H1 (cell line): ENCODE measurements around the gene UBE2G2. TPM values are rescaled to one million over a fixed set of nuclear protein-coding genes. Genes with fewer than 3 reads are reported as not detected.

ENCODE experiments used
- CTCF ChIA-PET: fragments of 300-600 bp; sonication (Branson Sonifier 250); formaldehyde crosslinking; loops from one replicate; lab custom pipeline; 2021; ENCODE audit not compliant: partially characterized antibody; lab: Charles Lee
- POLR2A ChIA-PET: fragments of 300-600 bp; sonication (Branson Sonifier 250); formaldehyde crosslinking; loops from one replicate; lab custom pipeline; 2021; ENCODE audit warnings: inconsistent platforms; ENCODE audit not compliant: partially characterized antibody; lab: Charles Lee
- DNase-seq, 2 experiments: peaks; one replicate each; pipeline versions ENCODE4 v3.0.0 to v3.0.0-alpha.2; 2010 to 2022; ENCODE audit warnings: low spot score in 2 of 2, low read depth in 1 of 2, mixed read lengths in 1 of 2
- FAIRE-seq: peaks from 2 replicates; lab custom pipeline; 2011; peaks lifted over from hg19 to GRCh38; lab: Jason Lieb, UNC
- H2AFZ ChIP-seq: 2 replicates; pipeline ENCODE4 v1.8.1; 2012; ENCODE audit warnings: low read length, inconsistent platforms
- H2AK5ac ChIP-seq: 2 replicates; pipeline ENCODE4 v1.6.1; 2013; ENCODE audit warnings: low read depth, low read length
- H2BK120ac ChIP-seq: replicated peaks from 2 replicates; pipeline ENCODE3; 2013; ENCODE audit warnings: low read depth, low read length, inconsistent platforms
- H2BK12ac ChIP-seq: 2 replicates; pipeline ENCODE4 v1.6.1; 2013; ENCODE audit warnings: low read depth, low read length
- H2BK15ac ChIP-seq: 2 replicates; pipeline ENCODE4 v1.6.1; 2013; ENCODE audit warnings: low read length
- H2BK20ac ChIP-seq: 2 replicates; pipeline ENCODE4 v1.6.1; 2013; ENCODE audit warnings: low read length
- H2BK5ac ChIP-seq: 2 replicates; pipeline ENCODE4 v1.6.1; 2013; ENCODE audit warnings: low read depth, low read length
- H3K14ac ChIP-seq: 2 replicates; pipeline ENCODE4 v1.6.1; 2013; ENCODE audit warnings: inconsistent platforms; ENCODE audit not compliant: insufficient read length
- H3K18ac ChIP-seq: 2 replicates; pipeline ENCODE4 v1.6.1; 2013; ENCODE audit warnings: low read length; ENCODE audit errors: extremely low read depth
- H3K23ac ChIP-seq: 2 replicates; pipeline ENCODE4 v1.6.1; 2013; ENCODE audit warnings: inconsistent platforms; ENCODE audit not compliant: insufficient read length
- H3K23me2 ChIP-seq: 2 replicates; pipeline ENCODE4 v1.6.1; 2013; ENCODE audit warnings: low read depth, low read length
- H3K27ac ChIP-seq: 2 replicates; pipeline ENCODE4 v1.6.1; 2011; ENCODE audit warnings: low read depth, low read length, inconsistent platforms
- H3K27me3 ChIP-seq, 4 experiments: replicated peaks in 1 of 4; 1 replicate in 1 of 4; 2 replicates in 3 of 4; pipeline versions ENCODE4 v1.6.1 to v1.8.1; 2011 to 2013; ENCODE audit warnings: low read length in 3 of 4, mild to moderate bottlenecking in 3 of 4, inconsistent platforms in 2 of 4, mixed read lengths in 2 of 4, moderate library complexity in 1 of 4; ENCODE audit not compliant: control insufficient read depth in 3 of 4, insufficient read depth in 3 of 4; ENCODE audit errors: extremely low read depth in 1 of 4
- H3K36me3 ChIP-seq, 4 experiments: 2 replicates each; pipeline versions ENCODE4 v1.6.1 to v1.8.1; 2011 to 2013; ENCODE audit warnings: mild to moderate bottlenecking in 4 of 4, low read length in 3 of 4, moderate library complexity in 2 of 4, control low read depth in 1 of 4, inconsistent platforms in 1 of 4; ENCODE audit not compliant: insufficient read depth in 4 of 4, control insufficient read depth in 2 of 4
- H3K4ac ChIP-seq: replicated peaks from 2 replicates; pipeline ENCODE3; 2013; ENCODE audit warnings: low read length, low read depth, mixed read lengths, inconsistent platforms; ENCODE audit not compliant: insufficient read length
- H3K4me1 ChIP-seq, 4 experiments: replicated peaks in 1 of 4; 1 replicate in 1 of 4; 2 replicates in 3 of 4; pipeline versions ENCODE4 v1.6.1 to v1.8.1; 2011 to 2013; ENCODE audit warnings: low read length in 3 of 4, inconsistent platforms in 2 of 4, mixed read lengths in 1 of 4; ENCODE audit not compliant: insufficient read depth in 4 of 4, control insufficient read depth in 3 of 4
- H3K4me2 ChIP-seq, 2 experiments: 2 replicates each; pipeline versions ENCODE4 v1.6.1 to v1.8.1; 2011 to 2013; ENCODE audit warnings: low read depth in 2 of 2, low read length in 2 of 2, control low read depth in 1 of 2, inconsistent platforms in 1 of 2, mild to moderate bottlenecking in 1 of 2; ENCODE audit not compliant: insufficient read depth in 1 of 2
- H3K4me3 ChIP-seq, 4 experiments: fragments of 200-600, 300-600 bp in 1 of 4; sonication (generic), shearing (Covaris generic), sonication (Bioruptor Twin) in 1 of 4; 2 replicates each; pipeline versions ENCODE4 v1.5.1 to v1.8.1; 2011 to 2016; ENCODE audit warnings: low read length in 4 of 4, low read depth in 3 of 4, control low read depth in 2 of 4, inconsistent platforms in 2 of 4, mild to moderate bottlenecking in 2 of 4, mixed read lengths in 1 of 4, moderate library complexity in 1 of 4; ENCODE audit not compliant: insufficient read depth in 2 of 4; ENCODE audit errors: extremely low read depth in 1 of 4
- H3K56ac ChIP-seq: replicated peaks from 2 replicates; pipeline ENCODE3; 2013; ENCODE audit warnings: low read depth, mild to moderate bottlenecking, mixed read lengths, low read length, inconsistent platforms; ENCODE audit not compliant: insufficient read length
- H3K79me1 ChIP-seq: 2 replicates; pipeline ENCODE4 v1.6.1; 2013; ENCODE audit warnings: low read depth, low read length, control low read depth
- H3K79me2 ChIP-seq, 2 experiments: 2 replicates each; pipeline versions ENCODE4 v1.6.1 to v1.8.1; 2012 to 2013; ENCODE audit warnings: low read length in 2 of 2, mild to moderate bottlenecking in 2 of 2, inconsistent platforms in 1 of 2; ENCODE audit not compliant: insufficient read depth in 2 of 2, control insufficient read depth in 1 of 2
- H3K9ac ChIP-seq, 4 experiments: replicated peaks in 1 of 4; 1 replicate in 1 of 4; 2 replicates in 3 of 4; pipeline versions ENCODE4 v1.6.1 to v1.8.1; 2011 to 2013; ENCODE audit warnings: low read depth in 3 of 4, low read length in 3 of 4, control low read depth in 2 of 4, mild to moderate bottlenecking in 2 of 4, moderate library complexity in 2 of 4, inconsistent platforms in 1 of 4; ENCODE audit errors: extremely low read depth in 1 of 4
- H3K9me3 ChIP-seq, 2 experiments: 2 replicates each; pipeline versions ENCODE4 v1.6.1 to v1.8.1; 2012 to 2013; ENCODE audit warnings: mild to moderate bottlenecking in 2 of 2, moderate library complexity in 2 of 2, control low read depth in 1 of 2, inconsistent platforms in 1 of 2, low read depth in 1 of 2, low read length in 1 of 2, mixed read lengths in 1 of 2; ENCODE audit not compliant: insufficient read depth in 2 of 2
- H4K20me1 ChIP-seq, 2 experiments: replicated peaks in 1 of 2; 2 replicates each; pipeline versions ENCODE3 to v1.8.1; 2011 to 2013; ENCODE audit warnings: inconsistent platforms in 2 of 2, low read length in 2 of 2, mild to moderate bottlenecking in 1 of 2; ENCODE audit not compliant: insufficient read depth in 2 of 2, control insufficient read depth in 1 of 2
- H4K5ac ChIP-seq: 2 replicates; pipeline ENCODE4 v1.6.1; 2013; ENCODE audit warnings: low read length, low read depth, mixed read lengths, inconsistent platforms; ENCODE audit not compliant: insufficient read length
- H4K8ac ChIP-seq: 2 replicates; pipeline ENCODE4 v1.8.0; 2013; ENCODE audit warnings: mild to moderate bottlenecking, moderate library complexity, low read length, inconsistent platforms; ENCODE audit not compliant: insufficient read depth; ENCODE audit errors: extremely low read depth
- H4K91ac ChIP-seq: replicated peaks from 2 replicates; pipeline ENCODE3; 2013; ENCODE audit warnings: low read length, mixed read lengths, inconsistent platforms; ENCODE audit not compliant: insufficient read length
- GTF2F1 ChIP-seq: IDR thresholded peaks from 2 replicates; pipeline ENCODE4 v1.6.1; 2012; ENCODE audit warnings: low read depth, low read length, improper control_type of control experiment, borderline replicate concordance
- JUND ChIP-seq: IDR thresholded peaks from 2 replicates; pipeline ENCODE4 v1.6.1; 2011; ENCODE audit warnings: mild to moderate bottlenecking, improper control_type of control experiment, low read length
- KDM4A ChIP-seq: IDR thresholded peaks from one replicate; pipeline ENCODE4 v1.7.1; 2012; ENCODE audit warnings: low read depth, mild to moderate bottlenecking, moderate library complexity, low read length, inconsistent platforms; ENCODE audit not compliant: severe bottlenecking
- MAFK ChIP-seq: IDR thresholded peaks from 2 replicates; pipeline ENCODE4 v1.6.1; 2012; ENCODE audit warnings: low read depth, mild to moderate bottlenecking, improper control_type of control experiment, low read length
- NANOG ChIP-seq: IDR thresholded peaks from 2 replicates; pipeline ENCODE4 v1.6.1; 2011; ENCODE audit warnings: low read length, low read depth, mild to moderate bottlenecking, inconsistent platforms; ENCODE audit not compliant: insufficient read depth, poor library complexity, severe bottlenecking
- RAD21 ChIP-seq, 2 experiments: IDR thresholded peaks in 1 of 2; conservative IDR thresholded peaks in 1 of 2; 2 replicates each; pipeline ENCODE4 v1.6.1; 2011; ENCODE audit warnings: low read depth in 2 of 2, low read length in 2 of 2, improper control_type of control experiment in 1 of 2, inconsistent platforms in 1 of 2, mild to moderate bottlenecking in 1 of 2, moderate library complexity in 1 of 2
- WGBS, 2 experiments: shearing (Covaris generic) in 1 of 2; methylation state at CpG; one replicate each; pipeline versions ENCODE4 v1.1.6 to v1.1.7; 2013 to 2015; ENCODE audit warnings: low lambda C conversion rate in 2 of 2, mixed read lengths in 2 of 2, inconsistent platforms in 1 of 2, low coverage in 1 of 2, missing lambda C conversion rate in 1 of 2; ENCODE audit not compliant: insufficient replicate concordance in 2 of 2, insufficient coverage in 1 of 2, insufficient read length in 1 of 2; ENCODE audit errors: extremely low coverage in 1 of 2, missing lambda C conversion rate in 1 of 2; 5-methylcytosine and 5-hydroxymethylcytosine counted together
- polyA plus RNA-seq, 7 experiments: library from polyadenylated mRNA; depleted of rRNA in 3 of 7; stranded (reverse) in 5 of 7; unstranded in 2 of 7; fragments of >200 nt in 5 of 7; fragments of 200-250 nt in 2 of 7; gene quantifications; 1 replicate in 5 of 7; 2 replicates in 1 of 7; 4 replicates in 1 of 7; pipeline versions ENCODE4 v1.2.1 to v1.2.3, GENCODE V29; 2011 to 2013; ENCODE audit warnings: missing spikeins in 2 of 7, mixed read lengths in 2 of 7
- total RNA-seq: library from RNA; stranded (reverse); fragmentation: NEBNext Ultra II Directional; extraction: Animal tissue kit (Norgen Biotek cat#: 25700); gene quantifications from 2 replicates; pipeline ENCODE4 v1.2.1, GENCODE V29; 2021

UBE2G2 gene
- total and polyA plus RNA-seq, 2 of the 8 experiments (the other 6 are each of a cell fraction or from before 2014, with no cell fraction given) = 96.3 to 101 TPM

DNA sequence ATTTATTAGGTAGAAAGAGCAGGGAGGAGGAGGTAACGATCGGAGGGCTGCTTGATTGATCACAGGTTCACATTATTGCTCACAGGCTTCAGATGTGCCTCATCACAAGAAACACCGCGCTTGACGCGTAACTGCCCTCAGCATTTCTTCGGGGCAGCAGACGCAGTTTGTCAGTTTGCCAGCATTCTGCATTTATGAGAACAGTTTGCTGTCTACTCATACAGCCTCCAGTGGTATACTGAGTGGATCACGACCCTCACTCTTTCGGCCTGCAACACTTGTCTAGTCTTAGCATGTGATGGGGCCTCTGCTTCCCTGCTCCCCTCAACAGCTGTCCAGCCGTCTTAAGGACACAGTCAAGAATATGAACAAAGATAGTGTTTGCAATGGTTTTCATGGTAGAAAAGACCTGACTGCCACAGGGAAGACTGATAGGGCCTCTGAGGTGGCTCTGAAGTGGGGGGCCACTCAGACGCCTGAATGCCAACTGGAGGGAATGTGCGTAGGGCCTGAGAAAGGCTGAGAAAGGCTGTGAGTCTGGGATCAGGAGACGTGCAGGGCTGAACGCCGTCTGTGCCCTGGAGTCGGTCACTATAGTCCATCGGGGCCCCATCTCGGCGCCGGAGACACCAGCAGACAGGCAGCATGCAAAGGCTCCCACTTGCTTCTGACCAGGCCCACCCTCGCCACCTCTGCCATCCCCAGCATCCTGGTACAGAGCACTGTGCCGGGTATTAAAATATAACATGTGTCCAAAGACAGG is 45.0 kb downstream of the UBE2G2 start:
- no peak overlapping the region for H3K4me3 ChIP-seq
- H3K18ac ChIP-seq = no peak overlapping the region
- no peak overlapping the region for H3K4ac ChIP-seq
- no peaks in the 10 kb centered on the region for H3K23me2 ChIP-seq
- peaks cover 0 to 24% (median 11%) of the 10 kb centered on the region in 4 experiments; a peak in 6 of 7 replicates for H3K4me1 ChIP-seq
- H2BK15ac ChIP-seq = no peak overlapping the region
- H3K56ac ChIP-seq = no peak overlapping the region
- H2BK12ac ChIP-seq = no peak overlapping the region
- no peak overlapping the region for H2BK120ac ChIP-seq
- H3K14ac ChIP-seq = no peak overlapping the region
- H2AFZ ChIP-seq = no peak overlapping the region
- no peak overlapping the region for H4K91ac ChIP-seq
- no peak overlapping the region for H4K8ac ChIP-seq
- H2BK20ac ChIP-seq = no peak overlapping the region
- CTCF ChIA-PET = interaction anchor here (1.2 to 1.5 kb wide), 2 partner anchors 37 to 42 kb away, joined by 3 to 4 read pairs; no protein-coding TSS in a partner anchor
- no peak overlapping the region for H4K5ac ChIP-seq
- no peak overlapping the region for H2AK5ac ChIP-seq
- no peaks in the 10 kb centered on the region for H3K79me2 ChIP-seq
- H3K23ac ChIP-seq = no peak overlapping the region
- no peak overlapping the region for H3K4me2 ChIP-seq
- 83% methylated on average over 23 of the region's 23 CpGs; no CpG with 5 or more reads in 1 of the 2 experiments for WGBS, 2 experiments
- peaks cover 0 to 3% of the 10 kb centered on the region in 2 experiments for H4K20me1 ChIP-seq
- H3K9ac ChIP-seq = no peak overlapping the region
- H3K79me1 ChIP-seq = no peaks in the 10 kb centered on the region
- TF ChIP-seq KDM4A (no peak), JUND (no peak), GTF2F1 (no peak), NANOG (no peak), RAD21 (IDR thresholded peaks at IDR 0.05 in 1 of 2, conservative IDR thresholded peaks at IDR 0.05 in 1 of 2; ENCODE audit: low read depth in 2 of 2, low read length in 2 of 2) (no peak), MAFK (no peak)
- H2BK5ac ChIP-seq = no peak overlapping the region
- DNase-seq = no peak
- H3K36me3 ChIP-seq = no peaks in the 10 kb centered on the region
- no peak overlapping the region for H3K27ac ChIP-seq
- H3K9me3 ChIP-seq = no peaks in the 10 kb centered on the region; a peak in 1 of 4 replicates
- POLR2A ChIA-PET = no interaction called here
- FAIRE-seq = no peak
- no peaks in the 10 kb centered on the region for H3K27me3 ChIP-seq
